Measurements from ENCODE around the gene SARM1.

Gene SARM1

GRCh38 chr17:28407130-28407973, 35.9 kb downstream of the SARM1 start:
- TF ChIP-seq, protein P1, sequence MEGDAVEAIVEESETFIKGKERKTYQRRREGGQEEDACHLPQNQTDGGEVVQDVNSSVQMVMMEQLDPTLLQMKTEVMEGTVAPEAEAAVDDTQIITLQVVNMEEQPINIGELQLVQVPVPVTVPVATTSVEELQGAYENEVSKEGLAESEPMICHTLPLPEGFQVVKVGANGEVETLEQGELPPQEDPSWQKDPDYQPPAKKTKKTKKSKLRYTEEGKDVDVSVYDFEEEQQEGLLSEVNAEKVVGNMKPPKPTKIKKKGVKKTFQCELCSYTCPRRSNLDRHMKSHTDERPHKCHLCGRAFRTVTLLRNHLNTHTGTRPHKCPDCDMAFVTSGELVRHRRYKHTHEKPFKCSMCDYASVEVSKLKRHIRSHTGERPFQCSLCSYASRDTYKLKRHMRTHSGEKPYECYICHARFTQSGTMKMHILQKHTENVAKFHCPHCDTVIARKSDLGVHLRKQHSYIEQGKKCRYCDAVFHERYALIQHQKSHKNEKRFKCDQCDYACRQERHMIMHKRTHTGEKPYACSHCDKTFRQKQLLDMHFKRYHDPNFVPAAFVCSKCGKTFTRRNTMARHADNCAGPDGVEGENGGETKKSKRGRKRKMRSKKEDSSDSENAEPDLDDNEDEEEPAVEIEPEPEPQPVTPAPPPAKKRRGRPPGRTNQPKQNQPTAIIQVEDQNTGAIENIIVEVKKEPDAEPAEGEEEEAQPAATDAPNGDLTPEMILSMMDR (IDR thresholded peaks at IDR 0.05): no peak

DNA sequence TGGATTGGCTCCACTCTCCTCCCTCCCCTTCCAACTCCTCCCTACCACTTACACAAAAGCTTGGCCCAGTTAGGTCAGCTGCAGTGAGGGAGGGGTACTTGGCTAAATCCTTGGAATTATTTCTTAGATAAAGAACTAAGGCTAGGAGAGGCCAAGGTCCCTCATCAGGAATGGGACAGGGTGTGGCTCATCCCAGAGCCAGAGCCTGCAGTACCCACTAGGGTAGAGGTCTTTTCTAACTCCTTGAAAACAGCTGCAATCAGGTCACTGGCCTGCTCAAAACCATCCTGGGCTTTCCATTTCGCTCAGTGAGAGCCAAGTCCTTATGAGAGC, 36.4 kb downstream of the SARM1 start:
- TF ChIP-seq, protein P1 (IDR thresholded peaks at IDR 0.05): no peak

DNA sequence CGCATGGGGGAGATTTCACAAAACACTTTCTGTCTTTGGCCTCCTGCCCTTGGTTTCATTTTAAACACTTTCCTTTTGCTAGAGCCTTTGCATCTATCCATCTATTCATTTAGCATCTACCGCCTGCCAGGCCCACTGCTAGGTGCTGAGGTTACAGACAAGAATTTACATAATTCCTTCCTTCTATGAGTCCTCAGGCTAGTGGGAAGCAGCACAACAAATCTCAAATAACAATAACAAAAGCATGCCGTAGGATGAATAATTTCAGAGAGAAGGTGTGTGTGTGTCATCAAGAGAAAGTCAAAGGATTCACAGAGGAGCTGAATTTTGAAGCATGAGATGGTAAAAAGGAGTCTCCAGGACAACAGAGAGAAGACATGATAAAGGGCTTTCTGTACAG, 40.6 kb downstream of the SARM1 start:
- TF ChIP-seq, protein P1 (IDR thresholded peaks at IDR 0.05): no peak

GRCh38 chr17:28413804-28414203, 42.3 kb downstream of the SARM1 start:
- TF ChIP-seq, protein P1 (IDR thresholded peaks at IDR 0.05): no peak

GRCh38 chr17:28415886-28416285, 44.4 kb downstream of the SARM1 start:
- TF ChIP-seq, protein P1 (IDR thresholded peaks at IDR 0.05): no peak

DNA sequence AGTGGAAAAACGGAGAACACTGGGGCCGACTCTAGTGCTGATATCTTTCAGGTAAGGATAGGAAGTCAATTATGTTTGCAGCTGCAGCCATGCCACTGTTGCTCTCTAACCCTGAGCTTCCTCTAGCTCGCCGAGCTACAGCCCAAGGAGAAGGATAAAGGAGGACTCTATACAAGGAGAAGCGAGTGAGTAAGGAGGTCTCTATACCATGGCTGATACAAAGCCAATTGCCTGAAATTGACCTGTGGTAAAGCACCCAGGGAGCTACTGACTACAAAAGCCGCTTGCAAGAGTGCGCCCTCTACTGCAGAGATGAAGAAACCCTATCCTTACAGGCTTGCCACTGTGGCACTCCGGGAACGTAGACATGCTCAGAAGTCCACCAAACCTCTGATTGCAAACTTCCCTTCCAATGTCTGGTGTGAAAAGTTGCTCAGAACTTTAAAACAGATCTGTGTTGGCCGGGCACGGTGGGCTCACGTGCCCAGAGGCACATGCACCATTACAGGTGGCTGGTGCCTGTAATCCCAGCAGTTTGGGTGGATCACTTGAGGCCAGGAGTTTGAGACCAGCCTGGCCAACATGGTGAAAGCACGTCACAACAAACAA, 45.3 kb downstream of the SARM1 start:
- TF ChIP-seq, protein P1 (IDR thresholded peaks at IDR 0.05): peak; percentile 83

DNA sequence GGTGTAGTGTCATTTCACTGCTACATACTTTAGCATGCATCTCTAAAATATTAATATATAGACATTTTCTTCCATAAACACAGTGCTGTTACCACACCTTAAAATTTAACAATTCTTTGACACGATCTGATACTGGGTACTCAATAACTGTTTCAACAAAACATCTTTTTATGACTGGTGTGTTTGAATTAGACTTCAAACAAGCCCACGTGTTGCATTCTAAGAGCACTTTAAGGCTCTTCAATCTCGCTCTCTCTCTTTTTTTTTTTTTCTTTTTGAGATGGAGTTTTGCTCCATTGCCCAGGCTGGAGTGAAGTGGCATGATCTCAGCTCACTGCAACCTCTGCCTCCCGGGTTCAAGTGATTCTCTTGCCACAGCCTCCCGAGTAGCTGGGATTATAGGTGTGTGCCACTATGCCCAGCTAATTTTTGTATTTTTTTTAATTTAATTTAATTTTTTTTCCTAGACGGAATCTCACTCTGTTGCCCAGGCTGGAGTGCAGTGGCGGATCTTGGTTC, 50.4 kb downstream of the SARM1 start:
- TF ChIP-seq, protein P1 (IDR thresholded peaks at IDR 0.05): no peak

All from LNCAP (cell line).